OCI-LY7 (cell line): Measurements from ENCODE around the gene GNAI2. TPM values are rescaled to one million over a fixed set of nuclear protein-coding genes. Genes with fewer than 3 reads are reported as not detected.

Source experiments
- BruUV-seq: library from RNA; stranded (reverse); fragments of 400-500 nt; replicated peaks from 2 replicates; lab custom pipeline; 2021; lab: Mats Ljungman, UMichigan
- CTCF ChIA-PET: fragments of 300-600 bp; sonication (Branson Sonifier 250); formaldehyde crosslinking; loops from one replicate; lab custom pipeline; 2022; ENCODE audit warnings: antibody characterized with exemption; ENCODE audit not compliant: unreplicated experiment; lab: Charles Lee
- POLR2A ChIA-PET: fragments of 300-600 bp; sonication (Branson Sonifier 250); formaldehyde crosslinking; loops from one replicate; lab custom pipeline; 2022; ENCODE audit warnings: antibody characterized with exemption; lab: Charles Lee
- DNase-seq: peaks from one replicate; pipeline ENCODE4 v3.0.0-alpha.2; 2015; ENCODE audit warnings: low spot score
- H2AFZ ChIP-seq: fragments of 200-600 bp; sonication (generic), shearing (Covaris generic); 2 replicates; pipeline ENCODE4 v1.6.1; 2014; ENCODE audit warnings: mild to moderate bottlenecking, antibody characterized with exemption, low read length, moderate library complexity
- H3K27ac ChIP-seq: fragments of 200-600 bp; sonication (generic); 2 replicates; pipeline ENCODE4 v1.5.1; 2014; ENCODE audit warnings: mixed run types, low read depth, mild to moderate bottlenecking, moderate library complexity, low read length, inconsistent platforms; ENCODE audit not compliant: poor library complexity, severe bottlenecking
- H3K36me3 ChIP-seq: fragments of 200-600 bp; sonication (generic); 2 replicates; pipeline ENCODE4 v1.6.1; 2014; ENCODE audit warnings: mild to moderate bottlenecking, antibody characterized with exemption, low read length, moderate library complexity, mixed read lengths; ENCODE audit not compliant: insufficient read depth
- H3K4me1 ChIP-seq: fragments of 200-600 bp; sonication (generic); 2 replicates; pipeline ENCODE4 v1.5.1; 2014; ENCODE audit warnings: mild to moderate bottlenecking, low read length; ENCODE audit not compliant: insufficient read depth, poor library complexity, severe bottlenecking
- H3K4me2 ChIP-seq: fragments of 200-600 bp; sonication (generic); 2 replicates; pipeline ENCODE4 v1.6.1; 2014; ENCODE audit warnings: mild to moderate bottlenecking, low read length
- H3K4me3 ChIP-seq: fragments of 200-600 bp; sonication (generic); 2 replicates; pipeline ENCODE4 v1.5.1; 2014; ENCODE audit warnings: mild to moderate bottlenecking, low read depth, low read length; ENCODE audit not compliant: poor library complexity, severe bottlenecking
- H3K79me2 ChIP-seq: fragments of 200-600 bp; sonication (generic); 2 replicates; pipeline ENCODE4 v1.6.1; 2016; ENCODE audit warnings: low read depth, mild to moderate bottlenecking, low read length, moderate library complexity, mixed read lengths; ENCODE audit not compliant: insufficient read depth
- H3K9me2 ChIP-seq: fragments of 200-600 bp; sonication (generic); 2 replicates; pipeline ENCODE4 v1.6.1; 2016; ENCODE audit warnings: mild to moderate bottlenecking, low read length, mixed read lengths; ENCODE audit not compliant: insufficient read depth
- H3K9me3 ChIP-seq: fragments of 200-600 bp; sonication (generic); 2 replicates; pipeline ENCODE4 v1.6.1; 2014; ENCODE audit warnings: mild to moderate bottlenecking, mixed run types, low read length, mixed read lengths
- H4K20me1 ChIP-seq: fragments of 200-600 bp; sonication (generic); 2 replicates; pipeline ENCODE4 v1.6.1; 2014; ENCODE audit warnings: mild to moderate bottlenecking, antibody characterized with exemption, low read length, moderate library complexity, mixed read lengths; ENCODE audit not compliant: insufficient read depth
- CTCF ChIP-seq: fragments of 200-600 bp; sonication (generic); conservative IDR thresholded peaks from 2 replicates; pipeline ENCODE4 v1.5.1; 2014; ENCODE audit warnings: mild to moderate bottlenecking, antibody characterized with exemption, low read length, moderate library complexity, mixed read lengths
- EZH2phosphoT487 ChIP-seq: fragments of 200-600 bp; sonication (generic); IDR thresholded peaks from 2 replicates; pipeline ENCODE4 v1.6.1; 2018; ENCODE audit warnings: low read depth, borderline replicate concordance, mild to moderate bottlenecking, mixed run types, antibody characterized with exemption, low read length, moderate library complexity, mixed read lengths
- intact Hi-C: fragments of 100-400 bp; cut with micrococcal nuclease; formaldehyde crosslinking; loops from one replicate; pipeline ENCODE4 v1.10.0; 2022; ENCODE audit not compliant: unreplicated experiment
- total RNA-seq, 2 experiments: library from RNA; depleted of rRNA in 1 of 2; stranded (reverse); fragments of >200 nt in 1 of 2; shearing (Covaris generic) in 1 of 2; gene quantifications; 2 replicates each; pipeline ENCODE4 v1.2.3, GENCODE V29; 2014 to 2022

GNAI2 gene
- total RNA-seq, 2 experiments from 2014 or later: 190 to 256 TPM

GRCh38 chr3:50251220-50251619 lies 15.2 kb downstream of the GNAI2 start:
- H3K9me2 ChIP-seq: no peaks in the 10 kb centered on the region
- H3K4me2 ChIP-seq: no peak overlapping the region
- ChIA-PET CTCF (interaction anchor here (0.6 kb wide), 1 partner anchor 9 kb away, joined by 3 read pairs; no protein-coding TSS in a partner anchor), POLR2A (no interaction called here)
- no peak for TF ChIP-seq CTCF
- TF ChIP-seq EZH2phosphoT487: no peak
- H3K27ac ChIP-seq: no peak overlapping the region
- H2AFZ ChIP-seq: no peak overlapping the region
- peaks cover 74% of the 10 kb centered on the region for H3K36me3 ChIP-seq
- peaks cover 5% of the 10 kb centered on the region; the same call in 1 of the 2 replicates for H4K20me1 ChIP-seq
- H3K4me3 ChIP-seq: no peak overlapping the region
- DNase-seq: no peak
- peaks cover 39% of the 10 kb centered on the region for H3K79me2 ChIP-seq
- intact Hi-C loops: no loop called here
- no TSS peak for BruUV-seq
- no peaks in the 10 kb centered on the region for H3K9me3 ChIP-seq
- peaks cover 29% of the 10 kb centered on the region for H3K4me1 ChIP-seq

- ChIA-PET CTCF (no interaction called here), POLR2A (no interaction called here)
- Histone ChIP-seq H3K4me1 (peaks cover 5% of the 10 kb centered on the region), H3K9me2 (no peaks in the 10 kb centered on the region), H3K79me2 (peaks cover 6% of the 10 kb centered on the region; the same call in 1 of the 2 replicates), H3K36me3 (peaks cover 88% of the 10 kb centered on the region), H3K4me3 (no peak overlapping the region), H3K4me2 (no peak overlapping the region), H4K20me1 (no peaks in the 10 kb centered on the region), H3K9me3 (no peaks in the 10 kb centered on the region), H3K27ac (no peak overlapping the region), H2AFZ (no peak overlapping the region)
- intact Hi-C loops: no loop called here
- no peak for DNase-seq
- no TSS peak for BruUV-seq
- TF ChIP-seq CTCF (no peak), EZH2phosphoT487 (no peak)
Measured at GRCh38 chr3:50254577-50255250, 18.7 kb downstream of the GNAI2 start.

- Histone ChIP-seq H3K27ac (no peak overlapping the region), H3K79me2 (peaks cover 1% of the 10 kb centered on the region; the same call in 1 of the 2 replicates), H2AFZ (no peak overlapping the region), H3K4me2 (no peak overlapping the region), H3K4me1 (peaks cover 4% of the 10 kb centered on the region), H3K4me3 (no peak overlapping the region), H3K36me3 (peaks cover 84% of the 10 kb centered on the region), H3K9me2 (no peaks in the 10 kb centered on the region), H4K20me1 (no peaks in the 10 kb centered on the region), H3K9me3 (no peaks in the 10 kb centered on the region)
- no TSS peak for BruUV-seq
- intact Hi-C loops: no loop called here
- ChIA-PET CTCF (no interaction called here), POLR2A (no interaction called here)
- TF ChIP-seq EZH2phosphoT487: no peak
- no peak for TF ChIP-seq CTCF
- no peak for DNase-seq
Measured at GRCh38 chr3:50255251-50255615, 19.2 kb downstream of the GNAI2 start.
